GM18868 (cell line): Measurements from ENCODE around the gene STPG4.

Source experiments
- ATAC-seq: cut with Tn5 transposase; IDR thresholded peaks from one replicate; pipeline ENCODE4 v1.9.1; 2021; ENCODE audit warnings: mild to moderate bottlenecking, moderate library complexity; ENCODE audit not compliant: unreplicated experiment

The STPG4 gene

GRCh38 chr2:47037678-47038077, 117.4 kb downstream of the STPG4 start:
- no peak for ATAC-seq
